ENCODE results near the gene ALK.

- TF ChIP-seq CTCF (IDR thresholded peaks at IDR 0.05): no peak
- TF ChIP-seq POLR2AphosphoS5 (IDR thresholded peaks at IDR 0.05): no peak
- no peak for TF ChIP-seq EP300 (IDR thresholded peaks at IDR 0.05)
- TF ChIP-seq POLR2A (IDR thresholded peaks at IDR 0.05): no peak
Observed at GRCh38 chr2:29880084-29880483, 41.3 kb downstream of the ALK start.
